ENCODE measurements around the gene PITPNB.

GRCh38 chr22:27840436-27840835, 78.6 kb downstream of the PITPNB start:
- TF ChIP-seq POLR2AphosphoS5 (IDR thresholded peaks at IDR 0.05; ENCODE audit: low read depth, low read length) (no peak), REST (IDR thresholded peaks at IDR 0.05; ENCODE audit: insufficient read depth in 1 of 2, low read depth in 2 of 2, low read length in 2 of 2) (no peak), SIN3A (IDR thresholded peaks at IDR 0.05; ENCODE audit: borderline replicate concordance, insufficient read depth, low read length) (no peak), TAF1 (IDR thresholded peaks at IDR 0.05; ENCODE audit: borderline replicate concordance, insufficient read depth, low read length) (no peak)
